H1 (cell line): ENCODE data around the gene LENG9. TPM values are rescaled to one million over a fixed set of nuclear protein-coding genes. Genes with fewer than 3 reads are reported as not detected.

Experiments used
- CTCF ChIA-PET: fragments of 300-600 bp; sonication (Branson Sonifier 250); formaldehyde crosslinking; loops from one replicate; lab custom pipeline; 2021; ENCODE audit not compliant: partially characterized antibody; lab: Charles Lee
- POLR2A ChIA-PET: fragments of 300-600 bp; sonication (Branson Sonifier 250); formaldehyde crosslinking; loops from one replicate; lab custom pipeline; 2021; ENCODE audit warnings: inconsistent platforms; ENCODE audit not compliant: partially characterized antibody; lab: Charles Lee
- DNase-seq, 2 experiments: peaks; one replicate each; pipeline versions ENCODE4 v3.0.0 to v3.0.0-alpha.2; 2010 to 2022; ENCODE audit warnings: low spot score in 2 of 2, low read depth in 1 of 2, mixed read lengths in 1 of 2
- FAIRE-seq: peaks from 2 replicates; lab custom pipeline; 2011; peaks lifted over from hg19 to GRCh38; lab: Jason Lieb, UNC
- H2AFZ ChIP-seq: 2 replicates; pipeline ENCODE4 v1.8.1; 2012; ENCODE audit warnings: low read length, inconsistent platforms
- H2AK5ac ChIP-seq: 2 replicates; pipeline ENCODE4 v1.6.1; 2013; ENCODE audit warnings: low read depth, low read length
- H2BK120ac ChIP-seq: replicated peaks from 2 replicates; pipeline ENCODE3; 2013; ENCODE audit warnings: low read depth, low read length, inconsistent platforms
- H2BK12ac ChIP-seq: 2 replicates; pipeline ENCODE4 v1.6.1; 2013; ENCODE audit warnings: low read depth, low read length
- H2BK15ac ChIP-seq: 2 replicates; pipeline ENCODE4 v1.6.1; 2013; ENCODE audit warnings: low read length
- H2BK20ac ChIP-seq: 2 replicates; pipeline ENCODE4 v1.6.1; 2013; ENCODE audit warnings: low read length
- H2BK5ac ChIP-seq: 2 replicates; pipeline ENCODE4 v1.6.1; 2013; ENCODE audit warnings: low read depth, low read length
- H3K14ac ChIP-seq: 2 replicates; pipeline ENCODE4 v1.6.1; 2013; ENCODE audit warnings: inconsistent platforms; ENCODE audit not compliant: insufficient read length
- H3K18ac ChIP-seq: 2 replicates; pipeline ENCODE4 v1.6.1; 2013; ENCODE audit warnings: low read length; ENCODE audit errors: extremely low read depth
- H3K23ac ChIP-seq: 2 replicates; pipeline ENCODE4 v1.6.1; 2013; ENCODE audit warnings: inconsistent platforms; ENCODE audit not compliant: insufficient read length
- H3K23me2 ChIP-seq: 2 replicates; pipeline ENCODE4 v1.6.1; 2013; ENCODE audit warnings: low read depth, low read length
- H3K27ac ChIP-seq: 2 replicates; pipeline ENCODE4 v1.6.1; 2011; ENCODE audit warnings: low read depth, low read length, inconsistent platforms
- H3K27me3 ChIP-seq, 4 experiments: replicated peaks in 1 of 4; 1 replicate in 1 of 4; 2 replicates in 3 of 4; pipeline versions ENCODE4 v1.6.1 to v1.8.1; 2011 to 2013; ENCODE audit warnings: low read length in 3 of 4, mild to moderate bottlenecking in 3 of 4, inconsistent platforms in 2 of 4, mixed read lengths in 2 of 4, moderate library complexity in 1 of 4; ENCODE audit not compliant: control insufficient read depth in 3 of 4, insufficient read depth in 3 of 4; ENCODE audit errors: extremely low read depth in 1 of 4
- H3K36me3 ChIP-seq, 4 experiments: 2 replicates each; pipeline versions ENCODE4 v1.6.1 to v1.8.1; 2011 to 2013; ENCODE audit warnings: mild to moderate bottlenecking in 4 of 4, low read length in 3 of 4, moderate library complexity in 2 of 4, control low read depth in 1 of 4, inconsistent platforms in 1 of 4; ENCODE audit not compliant: insufficient read depth in 4 of 4, control insufficient read depth in 2 of 4
- H3K4ac ChIP-seq: replicated peaks from 2 replicates; pipeline ENCODE3; 2013; ENCODE audit warnings: low read length, low read depth, mixed read lengths, inconsistent platforms; ENCODE audit not compliant: insufficient read length
- H3K4me1 ChIP-seq, 4 experiments: replicated peaks in 1 of 4; 1 replicate in 1 of 4; 2 replicates in 3 of 4; pipeline versions ENCODE4 v1.6.1 to v1.8.1; 2011 to 2013; ENCODE audit warnings: low read length in 3 of 4, inconsistent platforms in 2 of 4, mixed read lengths in 1 of 4; ENCODE audit not compliant: insufficient read depth in 4 of 4, control insufficient read depth in 3 of 4
- H3K4me2 ChIP-seq, 2 experiments: 2 replicates each; pipeline versions ENCODE4 v1.6.1 to v1.8.1; 2011 to 2013; ENCODE audit warnings: low read depth in 2 of 2, low read length in 2 of 2, control low read depth in 1 of 2, inconsistent platforms in 1 of 2, mild to moderate bottlenecking in 1 of 2; ENCODE audit not compliant: insufficient read depth in 1 of 2
- H3K4me3 ChIP-seq, 4 experiments: fragments of 200-600, 300-600 bp in 1 of 4; sonication (generic), shearing (Covaris generic), sonication (Bioruptor Twin) in 1 of 4; 2 replicates each; pipeline versions ENCODE4 v1.5.1 to v1.8.1; 2011 to 2016; ENCODE audit warnings: low read length in 4 of 4, low read depth in 3 of 4, control low read depth in 2 of 4, inconsistent platforms in 2 of 4, mild to moderate bottlenecking in 2 of 4, mixed read lengths in 1 of 4, moderate library complexity in 1 of 4; ENCODE audit not compliant: insufficient read depth in 2 of 4; ENCODE audit errors: extremely low read depth in 1 of 4
- H3K56ac ChIP-seq: replicated peaks from 2 replicates; pipeline ENCODE3; 2013; ENCODE audit warnings: low read depth, mild to moderate bottlenecking, mixed read lengths, low read length, inconsistent platforms; ENCODE audit not compliant: insufficient read length
- H3K79me1 ChIP-seq: 2 replicates; pipeline ENCODE4 v1.6.1; 2013; ENCODE audit warnings: low read depth, low read length, control low read depth
- H3K79me2 ChIP-seq, 2 experiments: 2 replicates each; pipeline versions ENCODE4 v1.6.1 to v1.8.1; 2012 to 2013; ENCODE audit warnings: low read length in 2 of 2, mild to moderate bottlenecking in 2 of 2, inconsistent platforms in 1 of 2; ENCODE audit not compliant: insufficient read depth in 2 of 2, control insufficient read depth in 1 of 2
- H3K9ac ChIP-seq, 4 experiments: replicated peaks in 1 of 4; 1 replicate in 1 of 4; 2 replicates in 3 of 4; pipeline versions ENCODE4 v1.6.1 to v1.8.1; 2011 to 2013; ENCODE audit warnings: low read depth in 3 of 4, low read length in 3 of 4, control low read depth in 2 of 4, mild to moderate bottlenecking in 2 of 4, moderate library complexity in 2 of 4, inconsistent platforms in 1 of 4; ENCODE audit errors: extremely low read depth in 1 of 4
- H3K9me3 ChIP-seq, 2 experiments: 2 replicates each; pipeline versions ENCODE4 v1.6.1 to v1.8.1; 2012 to 2013; ENCODE audit warnings: mild to moderate bottlenecking in 2 of 2, moderate library complexity in 2 of 2, control low read depth in 1 of 2, inconsistent platforms in 1 of 2, low read depth in 1 of 2, low read length in 1 of 2, mixed read lengths in 1 of 2; ENCODE audit not compliant: insufficient read depth in 2 of 2
- H4K20me1 ChIP-seq, 2 experiments: replicated peaks in 1 of 2; 2 replicates each; pipeline versions ENCODE3 to v1.8.1; 2011 to 2013; ENCODE audit warnings: inconsistent platforms in 2 of 2, low read length in 2 of 2, mild to moderate bottlenecking in 1 of 2; ENCODE audit not compliant: insufficient read depth in 2 of 2, control insufficient read depth in 1 of 2
- H4K5ac ChIP-seq: 2 replicates; pipeline ENCODE4 v1.6.1; 2013; ENCODE audit warnings: low read length, low read depth, mixed read lengths, inconsistent platforms; ENCODE audit not compliant: insufficient read length
- H4K8ac ChIP-seq: 2 replicates; pipeline ENCODE4 v1.8.0; 2013; ENCODE audit warnings: mild to moderate bottlenecking, moderate library complexity, low read length, inconsistent platforms; ENCODE audit not compliant: insufficient read depth; ENCODE audit errors: extremely low read depth
- H4K91ac ChIP-seq: replicated peaks from 2 replicates; pipeline ENCODE3; 2013; ENCODE audit warnings: low read length, mixed read lengths, inconsistent platforms; ENCODE audit not compliant: insufficient read length
- CEBPB ChIP-seq: IDR thresholded peaks from 2 replicates; pipeline ENCODE4 v1.6.1; 2012; ENCODE audit warnings: low read depth, low read length
- CTCF ChIP-seq, 3 experiments: IDR thresholded peaks; 1 replicate in 2 of 3; 2 replicates in 1 of 3; pipeline versions ENCODE4 v1.5.1 to v1.6.1; 2011; ENCODE audit warnings: low read length in 3 of 3, mild to moderate bottlenecking in 3 of 3, inconsistent platforms in 2 of 3, low read depth in 1 of 3, moderate library complexity in 1 of 3; ENCODE audit not compliant: insufficient read depth in 1 of 3; ENCODE audit errors: control extremely low read depth in 1 of 3
- E2F6 ChIP-seq: IDR thresholded peaks from 2 replicates; pipeline ENCODE4 v1.6.1; 2012; ENCODE audit warnings: inconsistent platforms
- EGR1 ChIP-seq: IDR thresholded peaks from 2 replicates; pipeline ENCODE4 v1.6.1; 2011; ENCODE audit warnings: low read depth, low read length, borderline replicate concordance
- EZH2 ChIP-seq: fragments of 200-600 bp; sonication (generic); IDR thresholded peaks from 2 replicates; pipeline ENCODE4 v1.7.1; 2012; ENCODE audit warnings: low read depth, mild to moderate bottlenecking, moderate library complexity, low read length, inconsistent platforms; ENCODE audit not compliant: severe bottlenecking
- GTF2F1 ChIP-seq: IDR thresholded peaks from 2 replicates; pipeline ENCODE4 v1.6.1; 2012; ENCODE audit warnings: low read depth, low read length, improper control_type of control experiment, borderline replicate concordance
- JUN ChIP-seq: IDR thresholded peaks from 2 replicates; pipeline ENCODE4 v1.6.1; 2011; ENCODE audit warnings: low read depth, mild to moderate bottlenecking, improper control_type of control experiment, low read length
- JUND ChIP-seq: IDR thresholded peaks from 2 replicates; pipeline ENCODE4 v1.6.1; 2011; ENCODE audit warnings: mild to moderate bottlenecking, improper control_type of control experiment, low read length
- KDM5A ChIP-seq: fragments of 200-600 bp; IDR thresholded peaks from 2 replicates; pipeline ENCODE4 v1.7.1; 2012; ENCODE audit warnings: mild to moderate bottlenecking, low read length, inconsistent platforms, mixed read lengths
- POLR2A ChIP-seq, 2 experiments: IDR thresholded peaks; 1 replicate in 1 of 2; 2 replicates in 1 of 2; pipeline ENCODE4 v1.6.1; 2011; ENCODE audit warnings: low read depth in 2 of 2, low read length in 2 of 2, mild to moderate bottlenecking in 2 of 2; ENCODE audit errors: control extremely low read depth in 1 of 2
- SP1 ChIP-seq: IDR thresholded peaks from 2 replicates; pipeline ENCODE4 v1.6.1; 2011; ENCODE audit warnings: low read depth, low read length
- YY1 ChIP-seq: IDR thresholded peaks from 2 replicates; pipeline ENCODE4 v1.6.1; 2011; ENCODE audit warnings: low read depth, mild to moderate bottlenecking, low read length
- WGBS, 2 experiments: shearing (Covaris generic) in 1 of 2; methylation state at CpG; one replicate each; pipeline versions ENCODE4 v1.1.6 to v1.1.7; 2013 to 2015; ENCODE audit warnings: low lambda C conversion rate in 2 of 2, mixed read lengths in 2 of 2, inconsistent platforms in 1 of 2, low coverage in 1 of 2, missing lambda C conversion rate in 1 of 2; ENCODE audit not compliant: insufficient replicate concordance in 2 of 2, insufficient coverage in 1 of 2, insufficient read length in 1 of 2; ENCODE audit errors: extremely low coverage in 1 of 2, missing lambda C conversion rate in 1 of 2; 5-methylcytosine and 5-hydroxymethylcytosine counted together
- polyA plus RNA-seq, 7 experiments: library from polyadenylated mRNA; depleted of rRNA in 3 of 7; stranded (reverse) in 5 of 7; unstranded in 2 of 7; fragments of >200 nt in 5 of 7; fragments of 200-250 nt in 2 of 7; gene quantifications; 1 replicate in 5 of 7; 2 replicates in 1 of 7; 4 replicates in 1 of 7; pipeline versions ENCODE4 v1.2.1 to v1.2.3, GENCODE V29; 2011 to 2013; ENCODE audit warnings: missing spikeins in 2 of 7, mixed read lengths in 2 of 7
- total RNA-seq: library from RNA; stranded (reverse); fragmentation: NEBNext Ultra II Directional; extraction: Animal tissue kit (Norgen Biotek cat#: 25700); gene quantifications from 2 replicates; pipeline ENCODE4 v1.2.1, GENCODE V29; 2021

LENG9 gene
- total and polyA plus RNA-seq, 2 of the 8 experiments (the other 6 are each of a cell fraction or from before 2014, with no cell fraction given) = 1.6 to 3.9 TPM

GRCh38 chr19:54484451-54484850 lies 20.9 kb upstream of the LENG9 start:
- no peak overlapping the region for H3K4me2 ChIP-seq
- H3K79me2 ChIP-seq = no peaks in the 10 kb centered on the region
- H3K18ac ChIP-seq = no peak overlapping the region
- H4K5ac ChIP-seq = no peak overlapping the region
- no peaks in the 10 kb centered on the region for H3K36me3 ChIP-seq
- no peak overlapping the region for H3K56ac ChIP-seq
- DNase-seq = no peak
- no peaks in the 10 kb centered on the region for H3K79me1 ChIP-seq
- TF ChIP-seq EZH2 (no peak), E2F6 (no peak), POLR2A (IDR thresholded peaks at IDR 0.05; ENCODE audit: control extremely low read depth in 1 of 2, low read depth in 2 of 2, low read length in 2 of 2) (no peak), JUND (no peak), EGR1 (no peak), CTCF (IDR thresholded peaks at IDR 0.05; ENCODE audit: control extremely low read depth in 1 of 3, insufficient read depth in 1 of 3, low read depth in 1 of 3, low read length in 3 of 3) (no peak), GTF2F1 (no peak), YY1 (no peak), SP1 (no peak), KDM5A (no peak), JUN (no peak), CEBPB (no peak)
- no peak overlapping the region for H2AK5ac ChIP-seq
- H2BK5ac ChIP-seq = no peak overlapping the region
- no peak overlapping the region for H3K14ac ChIP-seq
- 84% methylated on average over 10 of the region's 10 CpGs; no CpG with 5 or more reads in 1 of the 2 experiments for WGBS, 2 experiments
- H3K4me3 ChIP-seq = no peak overlapping the region
- H2BK15ac ChIP-seq = no peak overlapping the region
- H3K27ac ChIP-seq = no peak overlapping the region
- no peak overlapping the region for H2BK120ac ChIP-seq
- no peaks in the 10 kb centered on the region for H4K20me1 ChIP-seq
- ChIA-PET POLR2A (no interaction called here), CTCF (no interaction called here)
- H2BK12ac ChIP-seq = no peak overlapping the region
- H3K23ac ChIP-seq = no peak overlapping the region
- FAIRE-seq = no peak
- H3K9ac ChIP-seq = no peak overlapping the region
- H4K91ac ChIP-seq = no peak overlapping the region
- H3K4ac ChIP-seq = no peak overlapping the region
- no peaks in the 10 kb centered on the region for H3K4me1 ChIP-seq
- H2AFZ ChIP-seq = no peak overlapping the region
- no peaks in the 10 kb centered on the region for H3K27me3 ChIP-seq
- no peaks in the 10 kb centered on the region for H3K23me2 ChIP-seq
- no peak overlapping the region for H2BK20ac ChIP-seq
- H3K9me3 ChIP-seq = peaks cover 3 to 26% of the 10 kb centered on the region in 2 experiments; a peak in 3 of 4 replicates
- no peak overlapping the region for H4K8ac ChIP-seq
